Measurements from ENCODE around the gene HOXB4.

- TF ChIP-seq CTCF (IDR thresholded peaks at IDR 0.05 in 2 of 3, conservative IDR thresholded peaks at IDR 0.05 in 1 of 3; ENCODE audit: borderline replicate concordance in 1 of 3, insufficient read depth in 1 of 3, low read depth in 2 of 3, low read length in 2 of 3) (no peak), EZH2phosphoT487 (IDR thresholded peaks at IDR 0.05; ENCODE audit: borderline replicate concordance) (no peak), YY1 (IDR thresholded peaks at IDR 0.05; ENCODE audit: extremely low read depth, insufficient replicate concordance, low read depth, low read length) (no peak), POLR2AphosphoS5 (IDR thresholded peaks at IDR 0.05; ENCODE audit: low read depth, low read length) (no peak), CEBPB (IDR thresholded peaks at IDR 0.05; ENCODE audit: low read depth) (no peak), JUND (IDR thresholded peaks at IDR 0.05) (no peak)
These were observed 13.9 kb upstream of the HOXB4 start for GRCh38 chr17:48592057-48592514.
